Muscle layer of duodenum (tissue), 2 donors: ENCODE results near the gene PPP1R12B.
"Not testable (repeated sequence)": the region's sequence is repeated elsewhere in the genome, so short reads cannot be mapped to it uniquely, and the experiment has no call there.

Source experiments
- H3K27ac ChIP-seq: one replicate; pipeline ENCODE4 v1.7.0; 2013; ENCODE audit warnings: mild to moderate bottlenecking, low read length
- H3K27me3 ChIP-seq: one replicate; pipeline ENCODE4 v1.7.0; 2013; ENCODE audit warnings: low read depth, mild to moderate bottlenecking, control low read depth, low read length
- H3K36me3 ChIP-seq, 2 donors: one replicate each; pipeline ENCODE4 v1.7.0; 2013; ENCODE audit warnings: low read length in 2 of 2, control low read depth in 1 of 2, mild to moderate bottlenecking in 1 of 2; ENCODE audit not compliant: insufficient read depth in 2 of 2, control insufficient read depth in 1 of 2
- H3K4me1 ChIP-seq, 2 donors: one replicate each; pipeline ENCODE4 v1.7.0; 2013; ENCODE audit warnings: low read length in 2 of 2, mild to moderate bottlenecking in 2 of 2, control low read depth in 1 of 2, moderate library complexity in 1 of 2; ENCODE audit not compliant: insufficient read depth in 2 of 2, control insufficient read depth in 1 of 2
- H3K4me3 ChIP-seq, 2 donors: one replicate each; pipeline ENCODE4 v1.7.0; 2013; ENCODE audit warnings: low read length in 2 of 2, low read depth in 1 of 2, mild to moderate bottlenecking in 1 of 2
- H3K9me3 ChIP-seq, 2 donors: one replicate each; pipeline ENCODE4 v1.7.0; 2013; ENCODE audit warnings: low read length in 2 of 2, control low read depth in 1 of 2, mild to moderate bottlenecking in 1 of 2; ENCODE audit not compliant: control insufficient read depth in 1 of 2
- donor health status: healthy.

PPP1R12B gene

DNA sequence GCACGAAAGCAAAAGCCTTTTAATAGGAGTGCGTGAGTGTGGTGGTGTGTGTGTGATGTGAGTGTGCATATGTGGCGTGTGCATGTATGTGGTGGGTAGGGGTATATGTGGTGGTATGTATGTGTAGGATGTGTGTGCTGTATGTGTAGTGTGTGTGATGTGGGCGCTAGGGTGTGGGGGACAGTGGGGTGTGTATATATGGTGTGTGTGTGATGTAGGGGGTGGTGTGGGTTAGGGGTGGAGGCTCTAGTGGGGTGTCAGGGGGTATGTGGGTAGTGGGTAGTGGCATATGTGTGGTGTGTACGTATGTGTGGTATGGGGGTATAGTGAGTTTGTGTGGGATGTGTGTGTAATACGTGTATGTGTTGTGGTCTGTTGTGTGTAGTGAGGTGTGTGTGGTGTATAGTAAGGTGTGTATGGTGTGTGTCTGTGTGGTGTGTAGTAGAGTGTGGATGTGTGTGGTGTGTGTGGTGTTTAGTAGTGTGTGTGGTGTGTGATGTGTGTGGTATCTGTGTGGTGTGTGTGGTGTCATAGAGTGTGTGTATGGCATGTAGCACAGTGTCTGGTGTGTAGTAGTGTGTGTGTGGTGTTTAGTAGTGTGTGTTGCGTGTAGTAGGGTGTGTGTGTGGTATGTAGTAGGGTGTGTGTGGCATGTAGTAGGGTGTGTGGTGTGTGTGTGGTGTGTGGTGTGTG lies 275.7 kb downstream of the PPP1R12B start:
- Histone ChIP-seq H3K4me1 (peaks cover 0 to 15% of the 10 kb centered on the region in 2 donors), H3K27me3 (no peaks in the 10 kb centered on the region), H3K27ac (no peak overlapping the region), H3K4me3 (no peak overlapping the region), H3K9me3 (no peaks in the 10 kb centered on the region), H3K36me3 (no peaks in the 10 kb centered on the region)

DNA sequence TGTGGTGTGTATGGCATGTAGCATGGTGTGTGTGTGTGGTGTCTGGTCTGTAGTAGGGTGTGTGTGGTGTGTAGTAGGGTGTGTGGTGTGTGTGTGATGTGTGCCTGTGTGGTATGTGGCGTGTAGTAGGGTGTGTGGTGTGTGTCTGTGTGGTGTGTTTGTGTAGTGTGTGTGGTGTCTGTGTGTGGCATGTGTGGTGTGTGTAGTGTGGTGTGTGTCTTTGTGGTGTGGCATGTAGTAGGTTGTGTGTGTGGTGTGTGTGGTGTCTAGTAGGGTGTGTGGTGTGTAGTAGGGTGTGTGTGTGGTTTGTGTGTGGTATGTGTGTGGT lies 276.2 kb downstream of the PPP1R12B start:
- H3K36me3 ChIP-seq: no peaks in the 10 kb centered on the region
- no peak overlapping the region for H3K27ac ChIP-seq
- no peak overlapping the region for H3K4me3 ChIP-seq
- no peaks in the 10 kb centered on the region for H3K27me3 ChIP-seq
- H3K4me1 ChIP-seq: peaks cover 0 to 12% of the 10 kb centered on the region in 2 donors
- H3K9me3 ChIP-seq: no peaks in the 10 kb centered on the region

DNA sequence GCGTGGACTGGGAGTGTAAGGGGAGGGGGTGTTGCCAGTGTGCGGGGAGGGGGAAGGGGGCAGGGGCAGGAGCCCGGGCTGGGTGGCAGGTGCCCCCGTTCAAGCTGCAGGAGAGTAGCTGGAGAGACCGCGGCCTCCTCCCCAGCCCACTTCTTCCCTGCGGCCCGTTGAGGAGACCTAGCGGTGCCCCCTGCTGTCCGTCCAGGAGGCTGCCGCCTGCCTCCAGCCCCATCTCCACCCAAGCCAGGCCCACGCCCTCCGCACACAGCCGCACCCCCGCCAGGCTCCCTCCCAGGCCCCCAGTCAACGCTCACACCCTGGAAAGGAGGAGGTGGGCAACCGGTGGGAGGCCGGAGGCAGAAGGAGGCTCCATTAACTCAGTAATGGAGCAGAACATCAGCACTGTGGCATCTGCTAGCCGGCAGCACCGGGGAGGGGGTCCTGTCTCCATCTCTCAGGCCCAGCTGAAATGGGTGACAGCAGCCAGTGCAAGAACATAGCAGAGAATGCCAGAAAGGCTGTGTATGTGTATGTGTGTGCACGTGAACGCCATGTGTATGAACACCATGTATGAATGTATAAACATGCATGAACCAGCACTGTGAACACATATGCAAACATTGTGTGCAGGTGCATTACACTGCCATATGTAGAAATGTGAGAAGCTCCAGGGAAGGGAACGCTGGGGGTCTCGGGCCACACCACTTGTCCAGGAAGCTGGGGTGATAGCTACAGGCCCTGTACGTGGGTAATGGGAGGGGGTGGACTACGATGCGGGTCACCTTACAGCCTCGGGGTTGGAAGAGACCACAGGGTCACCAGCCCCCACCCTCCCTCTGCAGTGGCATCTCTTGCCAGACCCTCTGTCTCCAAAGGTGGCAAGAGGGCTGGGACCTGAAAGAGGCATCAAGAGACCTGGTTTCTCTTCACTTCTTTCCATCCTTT lies 277.2 kb downstream of the PPP1R12B start:
- Histone ChIP-seq H3K27ac (no peak overlapping the region), H3K4me3 (no peak overlapping the region)

DNA sequence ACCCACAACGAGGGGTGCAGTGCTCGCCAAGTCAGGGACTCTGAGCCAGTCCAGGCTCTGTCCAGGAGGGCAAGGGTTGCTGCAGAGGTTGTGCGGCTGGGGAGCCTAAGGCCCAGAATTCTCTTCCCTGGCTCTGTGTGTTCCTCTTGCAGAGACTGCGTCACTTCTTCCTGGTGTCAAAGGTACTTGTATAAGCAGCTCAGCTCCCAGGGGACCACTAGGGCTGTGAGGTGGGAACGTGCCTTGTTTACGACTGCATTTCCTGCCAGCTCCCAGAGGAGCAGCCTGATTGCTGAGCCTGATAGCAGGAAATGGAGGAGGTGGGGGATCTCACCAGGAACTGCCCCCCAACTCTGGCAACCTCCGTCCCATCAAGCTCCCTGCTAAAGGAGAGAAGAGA lies 278.5 kb downstream of the PPP1R12B start:
- H3K27me3 ChIP-seq, H3K27ac ChIP-seq, H3K36me3 ChIP-seq, H3K4me3 ChIP-seq, H3K9me3 ChIP-seq: not testable (repeated sequence)
- peaks cover 0 to 12% of the 10 kb centered on the region in 2 donors for H3K4me1 ChIP-seq

More for the DNA sequence above, 277.2 kb downstream of the PPP1R12B start:
- no peaks in the 10 kb centered on the region for H3K9me3 ChIP-seq
- no peaks in the 10 kb centered on the region for H3K36me3 ChIP-seq
- H3K4me1 ChIP-seq: peaks cover 0 to 12% of the 10 kb centered on the region in 2 donors
- no peaks in the 10 kb centered on the region for H3K27me3 ChIP-seq

DNA sequence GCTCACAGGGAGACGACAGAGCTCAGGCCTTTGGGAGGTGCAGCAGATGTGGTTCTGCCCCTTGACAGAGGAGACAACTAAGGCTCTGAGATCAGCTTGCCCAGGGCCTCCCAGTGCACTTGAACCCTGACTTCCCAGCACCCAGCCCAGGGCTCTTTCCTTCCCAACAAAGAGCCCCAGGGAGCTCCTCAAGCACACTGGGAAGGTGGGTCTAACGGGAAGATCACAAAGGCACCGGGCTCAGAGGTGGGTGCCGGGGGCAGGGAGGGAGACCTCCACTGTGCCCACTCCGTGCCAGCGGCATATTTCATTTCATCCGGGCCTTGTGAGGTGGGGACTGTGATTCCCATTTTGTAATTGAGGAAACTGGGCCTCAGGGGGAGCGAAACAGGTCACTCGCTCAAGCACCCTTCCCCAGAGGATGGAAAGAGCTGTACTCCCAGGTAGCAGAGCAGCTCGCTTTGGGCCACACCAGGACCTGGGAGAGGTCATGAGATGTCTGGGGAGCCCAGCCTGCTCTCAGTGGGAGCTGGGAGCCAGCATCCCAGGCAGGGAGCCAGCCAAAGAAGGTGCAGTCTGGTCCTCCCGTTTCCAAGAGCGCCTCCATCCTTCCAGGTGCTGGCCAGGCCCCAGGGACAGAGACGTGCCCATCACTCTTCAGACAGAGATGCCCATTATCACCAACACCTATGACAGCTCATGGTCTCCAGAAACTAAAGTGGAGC lies 279.5 kb downstream of the PPP1R12B start:
- Histone ChIP-seq H3K4me1 (peaks cover 0 to 11% of the 10 kb centered on the region in 2 donors), H3K36me3 (no peaks in the 10 kb centered on the region), H3K9me3 (no peaks in the 10 kb centered on the region), H3K27me3 (no peaks in the 10 kb centered on the region), H3K27ac (no peak overlapping the region), H3K4me3 (no peak overlapping the region)

DNA sequence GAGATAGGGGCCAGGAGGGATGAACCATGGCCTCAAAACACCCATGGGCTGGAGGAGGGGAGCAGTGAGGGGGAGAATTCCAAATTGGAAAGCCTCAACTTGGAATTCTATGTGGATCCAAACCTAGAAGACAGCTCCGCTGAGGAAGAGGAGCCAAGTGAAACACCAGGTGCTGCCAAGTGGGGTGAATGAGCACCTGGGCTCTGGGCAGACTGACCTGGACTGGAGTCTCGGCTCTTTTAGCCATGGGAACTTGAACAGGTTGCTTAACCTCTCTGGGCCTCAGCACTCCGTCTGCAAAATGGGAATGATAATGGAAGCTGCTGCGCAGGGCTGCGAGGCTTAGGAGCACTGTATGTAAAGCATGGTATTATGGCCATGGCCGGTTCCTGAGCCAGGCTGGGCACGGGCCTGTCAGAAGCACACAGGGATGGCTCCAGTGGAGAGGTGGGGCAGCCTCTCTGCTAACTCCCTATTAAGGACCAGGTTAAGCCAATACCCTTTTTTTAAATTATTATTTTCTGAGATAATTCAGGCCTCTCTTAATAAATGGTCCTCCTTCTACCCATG lies 280.2 kb downstream of the PPP1R12B start:
- Histone ChIP-seq H3K4me3 (no peak overlapping the region), H3K27me3 (no peaks in the 10 kb centered on the region), H3K36me3 (no peaks in the 10 kb centered on the region), H3K27ac (no peak overlapping the region), H3K9me3 (no peaks in the 10 kb centered on the region), H3K4me1 (peaks cover 0 to 4% of the 10 kb centered on the region in 2 donors)

DNA sequence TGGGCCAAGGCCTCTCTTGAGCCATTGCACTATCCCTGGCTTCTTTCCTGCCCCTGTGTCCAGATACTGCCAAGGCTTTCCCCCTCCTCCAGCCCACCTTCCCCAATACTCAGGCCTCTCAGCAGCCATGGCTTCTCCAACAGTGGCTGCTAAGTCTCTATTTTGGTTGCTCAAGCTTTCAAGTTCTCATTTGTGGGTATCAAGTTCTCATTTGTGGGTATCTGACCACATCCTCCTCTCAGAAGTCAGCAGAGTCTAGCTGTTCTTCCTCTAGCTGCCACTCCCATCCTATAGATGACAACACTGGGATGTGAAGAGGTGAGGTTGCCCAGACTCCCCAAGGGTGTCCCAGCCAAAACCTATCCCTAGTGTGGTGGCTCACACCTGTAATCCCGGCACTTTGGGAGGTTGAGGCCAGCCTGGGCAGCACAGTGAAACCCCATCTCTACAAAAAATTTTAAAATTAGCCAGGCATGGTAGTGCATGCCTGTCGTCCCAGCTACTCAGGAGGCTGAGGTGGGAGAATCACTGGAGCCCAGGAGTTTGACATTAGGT lies 280.8 kb downstream of the PPP1R12B start:
- not testable (repeated sequence) for H3K36me3 ChIP-seq, H3K9me3 ChIP-seq, H3K4me3 ChIP-seq, H3K27me3 ChIP-seq, H3K27ac ChIP-seq, H3K4me1 ChIP-seq

DNA sequence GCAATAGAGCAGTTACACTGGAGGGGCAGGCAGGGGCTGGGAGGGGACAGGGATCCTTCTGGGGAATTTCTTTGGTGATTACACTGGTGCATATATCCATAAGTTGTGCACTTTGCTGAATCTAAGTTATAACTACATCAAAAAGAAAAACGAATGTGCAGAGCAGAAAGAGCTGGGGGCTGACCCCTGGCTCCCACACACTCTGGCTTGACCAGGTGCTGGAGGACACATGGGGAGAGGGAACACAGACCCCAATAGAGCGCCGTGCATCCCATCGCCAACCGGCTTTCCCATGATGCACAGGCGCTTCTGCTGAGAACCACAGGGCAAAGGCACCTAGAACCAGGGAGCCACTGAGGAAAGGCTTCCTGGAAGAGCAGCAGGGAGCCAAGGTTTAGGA lies 281.6 kb downstream of the PPP1R12B start:
- H3K36me3 ChIP-seq, H3K27ac ChIP-seq, H3K4me3 ChIP-seq, H3K9me3 ChIP-seq, H3K4me1 ChIP-seq, H3K27me3 ChIP-seq: not testable (repeated sequence)

DNA sequence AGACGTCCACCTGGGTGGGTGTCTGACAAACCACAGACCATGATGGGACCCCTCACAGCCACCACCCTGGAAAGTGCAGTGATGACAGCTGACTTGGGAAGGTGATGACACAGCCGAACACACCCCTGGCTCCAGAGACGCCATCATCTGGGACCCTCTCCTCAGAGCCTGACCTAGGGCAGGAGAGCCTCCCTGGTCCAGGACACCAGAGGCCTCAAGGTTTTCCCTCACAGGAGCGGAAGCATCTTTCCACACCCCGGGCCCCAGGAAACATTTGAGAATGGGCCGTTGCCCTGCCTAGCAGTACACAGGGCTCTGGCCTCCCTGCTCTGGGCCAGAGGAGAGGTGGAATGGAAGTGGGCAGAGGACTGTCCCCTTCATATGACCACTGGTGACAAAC lies 282.0 kb downstream of the PPP1R12B start:
- Histone ChIP-seq H3K4me3 (no peak overlapping the region), H3K27me3 (no peaks in the 10 kb centered on the region), H3K36me3 (no peaks in the 10 kb centered on the region), H3K9me3 (no peaks in the 10 kb centered on the region), H3K4me1 (peaks cover 0 to 2% of the 10 kb centered on the region in 2 donors), H3K27ac (no peak overlapping the region)

DNA sequence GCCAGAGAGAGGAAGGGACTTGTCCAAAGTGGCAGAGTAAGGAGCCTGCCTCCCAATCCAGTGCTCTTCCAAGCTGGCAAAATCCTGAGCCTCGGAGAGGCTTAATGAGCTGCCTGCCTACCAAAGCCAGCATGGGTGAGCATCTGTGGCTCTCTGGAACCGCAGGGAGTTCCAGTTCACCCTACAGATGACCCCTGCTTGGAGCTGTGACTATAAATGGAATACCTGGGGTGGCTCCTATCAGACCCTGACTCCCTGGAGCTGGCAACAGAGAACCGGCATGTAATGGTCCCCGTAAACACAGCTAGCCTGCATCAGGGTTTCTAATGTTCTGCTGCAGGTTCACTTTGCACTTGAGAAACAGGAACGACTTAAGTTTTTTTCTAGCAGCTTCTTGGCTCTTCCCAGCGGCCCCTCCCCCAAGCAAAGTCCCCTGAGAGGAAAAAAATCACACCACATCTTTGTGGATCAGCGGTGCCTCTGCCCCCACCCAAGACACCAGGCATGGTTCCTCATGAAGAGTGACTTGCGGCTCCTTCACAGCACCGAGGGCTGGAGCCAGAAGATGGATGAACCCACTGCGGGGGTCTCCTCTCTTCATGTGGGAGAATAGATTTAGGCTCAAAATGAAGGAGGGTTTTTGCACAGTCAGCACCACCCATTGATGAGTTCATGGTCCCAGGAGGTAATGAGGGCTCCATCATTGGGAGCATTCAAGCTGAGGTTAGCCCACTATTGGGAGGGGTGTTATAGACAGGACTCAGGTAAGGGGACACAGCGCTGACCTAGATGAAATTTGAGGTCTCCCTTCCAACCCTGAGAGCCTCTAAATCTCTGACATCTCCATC lies 282.8 kb downstream of the PPP1R12B start:
- Histone ChIP-seq H3K27ac (no peak overlapping the region), H3K9me3 (no peaks in the 10 kb centered on the region), H3K4me3 (no peak overlapping the region), H3K4me1 (no peaks in the 10 kb centered on the region), H3K36me3 (no peaks in the 10 kb centered on the region), H3K27me3 (no peaks in the 10 kb centered on the region)
